SK-N-SH treated with all-trans-retinoic acid at 6 μM for 48 hours (cell line): ENCODE measurements around the gene FKTN.

Experiments used
- ATAC-seq: fragments of 200-7000 bp; cut with Tn5 transposase; 3 replicates; pipeline ENCODE4 v1.9.1; 2020; ENCODE audit warnings: mild to moderate bottlenecking, moderate library complexity
- ARNTL ChIP-seq: fragments of 450-650 bp; formaldehyde crosslinking; IDR thresholded peaks from 2 replicates; pipeline ENCODE4 v1.5.0; 2020; ENCODE audit warnings: low read depth, mild to moderate bottlenecking, moderate library complexity, borderline replicate concordance
- BACH2 ChIP-seq: fragments of 250-450 bp; sonication (Bioruptor Pico); IDR thresholded peaks from 2 replicates; pipeline ENCODE4 v1.9.0; 2021; ENCODE audit warnings: mild to moderate bottlenecking, borderline replicate concordance
- CREB5 ChIP-seq: fragments of 250-450 bp; sonication (Bioruptor Pico); IDR thresholded peaks from 2 replicates; pipeline ENCODE4 v1.5.1; 2020; ENCODE audit warnings: low read depth, mild to moderate bottlenecking, moderate library complexity
- CSDC2 ChIP-seq: fragments of 250-450 bp; sonication (Bioruptor Pico); IDR thresholded peaks from 2 replicates; pipeline ENCODE4 v1.5.0; 2020; ENCODE audit warnings: mild to moderate bottlenecking, moderate library complexity
- CSRNP3 ChIP-seq: fragments of 250-450 bp; sonication (Bioruptor Pico); IDR thresholded peaks from 2 replicates; pipeline ENCODE4 v1.5.1; 2021; ENCODE audit warnings: mild to moderate bottlenecking, moderate library complexity
- ESRRG ChIP-seq: fragments of 250-450 bp; sonication (Bioruptor Pico); IDR thresholded peaks from 2 replicates; pipeline ENCODE4 v1.6.1; 2021; ENCODE audit warnings: mild to moderate bottlenecking
- GLIS3 ChIP-seq: fragments of 250-450 bp; sonication (Bioruptor Pico); IDR thresholded peaks from 2 replicates; pipeline ENCODE4 v1.5.0; 2020; ENCODE audit warnings: mild to moderate bottlenecking, moderate library complexity
- ISL1 ChIP-seq: fragments of 250-450 bp; sonication (Bioruptor Pico); IDR thresholded peaks from 2 replicates; pipeline ENCODE4 v2.1.2; 2022; ENCODE audit warnings: mild to moderate bottlenecking, moderate library complexity
- OSR1 ChIP-seq: fragments of 250-450 bp; sonication (Bioruptor Pico); IDR thresholded peaks from 2 replicates; pipeline ENCODE4 v1.8.0; 2022; ENCODE audit warnings: moderate library complexity, mild to moderate bottlenecking, inconsistent platforms
- PATZ1 ChIP-seq: fragments of 250-450 bp; sonication (Bioruptor Pico); IDR thresholded peaks from 2 replicates; pipeline ENCODE4 v1.8.0; 2020; ENCODE audit warnings: mild to moderate bottlenecking, moderate library complexity, borderline replicate concordance
- PPARA ChIP-seq: fragments of 250-450 bp; sonication (Bioruptor Pico); IDR thresholded peaks from 2 replicates; pipeline ENCODE4 v1.5.0; 2020; ENCODE audit warnings: mild to moderate bottlenecking, borderline replicate concordance
- RARB ChIP-seq: fragments of 250-450 bp; sonication (Bioruptor Pico); IDR thresholded peaks from 2 replicates; pipeline ENCODE4 v1.8.0; 2021; ENCODE audit warnings: mild to moderate bottlenecking, moderate library complexity
- TCF4 ChIP-seq: fragments of 250-450 bp; sonication (Bioruptor Pico); IDR thresholded peaks from 2 replicates; pipeline ENCODE4 v1.8.0; 2021; ENCODE audit warnings: mild to moderate bottlenecking, moderate library complexity, borderline replicate concordance
- TOX ChIP-seq: fragments of 250-450 bp; sonication (Bioruptor Pico); IDR thresholded peaks from 2 replicates; pipeline ENCODE4 v1.8.0; 2021; ENCODE audit warnings: mild to moderate bottlenecking, moderate library complexity, borderline replicate concordance
- TSHZ2 ChIP-seq: fragments of 250-450 bp; sonication (Bioruptor Pico); IDR thresholded peaks from 2 replicates; pipeline ENCODE4 v1.5.0; 2020; ENCODE audit warnings: mild to moderate bottlenecking, moderate library complexity
- ZC3H10 ChIP-seq: fragments of 250-450 bp; sonication (Bioruptor Pico); IDR thresholded peaks from 2 replicates; pipeline ENCODE4 v1.5.1; 2021; ENCODE audit warnings: mild to moderate bottlenecking, moderate library complexity
- ZFP3 ChIP-seq: fragments of 250-450 bp; sonication (Bioruptor Pico); IDR thresholded peaks from 2 replicates; pipeline ENCODE4 v1.5.0; 2020; ENCODE audit warnings: mild to moderate bottlenecking, moderate library complexity
- ZFP30 ChIP-seq: fragments of 450-650 bp; formaldehyde crosslinking; IDR thresholded peaks from 2 replicates; pipeline ENCODE4 v1.5.0; 2022; ENCODE audit warnings: mild to moderate bottlenecking, moderate library complexity
- ZNF70 ChIP-seq: fragments of 450-650 bp; formaldehyde crosslinking; IDR thresholded peaks from 2 replicates; pipeline ENCODE4 v1.5.0; 2020; ENCODE audit warnings: mild to moderate bottlenecking, moderate library complexity
- ZNF8 ChIP-seq: fragments of 450-650 bp; formaldehyde crosslinking; IDR thresholded peaks from 2 replicates; pipeline ENCODE4 v1.5.0; 2020; ENCODE audit warnings: mild to moderate bottlenecking, moderate library complexity

The FKTN gene

GRCh38 chr9:105643795-105644194 is 85.9 kb downstream of the FKTN start:
- ATAC-seq: no peak
- TF ChIP-seq GLIS3 (CRISPR knock-in tag) (no peak), CSRNP3 (no peak), ZFP30 (CRISPR knock-in tag) (no peak), ZNF8 (no peak), PPARA (CRISPR knock-in tag) (no peak)
- TF ChIP-seq, all 23 proteins: peak for 0

- no peak for ATAC-seq
These were observed 89.1 kb downstream of the FKTN start for GRCh38 chr9:105646879-105647594.

More at GRCh38 chr9:105646879-105647594, 89.1 kb downstream of the FKTN start:
- TF ChIP-seq TCF4 (CRISPR knock-in tag) (no peak), TSHZ2 (CRISPR knock-in tag) (no peak), ISL1 (CRISPR knock-in tag) (no peak), ZNF70 (CRISPR knock-in tag) (no peak), ZC3H10 (CRISPR knock-in tag) (no peak), TOX (CRISPR knock-in tag) (no peak), CSDC2 (CRISPR knock-in tag) (no peak), OSR1 (CRISPR knock-in tag) (no peak), ESRRG (no peak), ZFP3 (CRISPR knock-in tag) (no peak), ZFP30 (CRISPR knock-in tag) (no peak), RARB (CRISPR knock-in tag) (no peak), BACH2 (no peak), CREB5 (CRISPR knock-in tag) (no peak), CSRNP3 (no peak), GLIS3 (CRISPR knock-in tag) (no peak), ARNTL (CRISPR knock-in tag) (no peak), PATZ1 (CRISPR knock-in tag) (no peak)
